ENCODE data around the gene ZNF451. TPM values are rescaled to one million over a fixed set of nuclear protein-coding genes. Genes with fewer than 3 reads are reported as not detected.

ZNF451 gene
- total RNA-seq, 1 donor = 65.1 TPM

DNA sequence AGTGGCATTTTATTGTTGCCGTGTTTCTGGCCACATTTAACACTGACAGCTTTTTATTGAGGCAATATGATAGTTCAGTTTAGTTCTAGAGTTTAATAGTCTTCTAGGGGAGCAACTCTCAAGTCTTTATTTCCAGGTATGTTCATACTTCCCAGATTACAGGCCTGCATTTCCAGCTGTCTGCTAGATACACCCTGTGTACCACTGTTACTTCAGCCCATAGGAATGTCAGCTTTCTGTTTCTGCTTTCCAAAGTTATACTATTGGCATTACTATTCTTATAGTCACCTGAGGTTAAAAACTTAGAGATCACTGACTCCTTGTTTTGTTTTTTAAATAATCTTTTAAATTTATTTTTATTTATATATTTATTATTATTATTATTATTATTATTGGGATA, 7.6 kb downstream of the ZNF451 start:
- Histone ChIP-seq H3K9me3 (ENCODE audit: low read depth, low read length) (no peaks in the 10 kb centered on the region), H3K36me3 (ENCODE audit: insufficient read depth, low read length) (peaks cover 50% of the 10 kb centered on the region), H3K27me3 (ENCODE audit: insufficient read depth, low read length) (no peaks in the 10 kb centered on the region), H2AFZ (ENCODE audit: low read length) (no peak overlapping the region), H3K4me3 (ENCODE audit: insufficient read depth, low read length) (no peak overlapping the region), H3K79me2 (ENCODE audit: insufficient read depth, low read length) (peaks cover 96% of the 10 kb centered on the region), H3K4me1 (ENCODE audit: insufficient read depth, low read length) (peaks cover 5% of the 10 kb centered on the region), H3K27ac (ENCODE audit: low read depth, low read length) (peak overlapping the region; percentile 24), H4K20me1 (ENCODE audit: insufficient read depth, low read length) (peaks cover 36% of the 10 kb centered on the region), H3K4me2 (ENCODE audit: insufficient read depth, low read length) (no peak overlapping the region)
- TF ChIP-seq, protein P1, sequence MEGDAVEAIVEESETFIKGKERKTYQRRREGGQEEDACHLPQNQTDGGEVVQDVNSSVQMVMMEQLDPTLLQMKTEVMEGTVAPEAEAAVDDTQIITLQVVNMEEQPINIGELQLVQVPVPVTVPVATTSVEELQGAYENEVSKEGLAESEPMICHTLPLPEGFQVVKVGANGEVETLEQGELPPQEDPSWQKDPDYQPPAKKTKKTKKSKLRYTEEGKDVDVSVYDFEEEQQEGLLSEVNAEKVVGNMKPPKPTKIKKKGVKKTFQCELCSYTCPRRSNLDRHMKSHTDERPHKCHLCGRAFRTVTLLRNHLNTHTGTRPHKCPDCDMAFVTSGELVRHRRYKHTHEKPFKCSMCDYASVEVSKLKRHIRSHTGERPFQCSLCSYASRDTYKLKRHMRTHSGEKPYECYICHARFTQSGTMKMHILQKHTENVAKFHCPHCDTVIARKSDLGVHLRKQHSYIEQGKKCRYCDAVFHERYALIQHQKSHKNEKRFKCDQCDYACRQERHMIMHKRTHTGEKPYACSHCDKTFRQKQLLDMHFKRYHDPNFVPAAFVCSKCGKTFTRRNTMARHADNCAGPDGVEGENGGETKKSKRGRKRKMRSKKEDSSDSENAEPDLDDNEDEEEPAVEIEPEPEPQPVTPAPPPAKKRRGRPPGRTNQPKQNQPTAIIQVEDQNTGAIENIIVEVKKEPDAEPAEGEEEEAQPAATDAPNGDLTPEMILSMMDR (IDR thresholded peaks at IDR 0.05; ENCODE audit: extremely low read depth, low read depth, low read length) = no peak
- DNase-seq (ENCODE audit: insufficient read length, low spot score, missing footprints) = no peak

DNA sequence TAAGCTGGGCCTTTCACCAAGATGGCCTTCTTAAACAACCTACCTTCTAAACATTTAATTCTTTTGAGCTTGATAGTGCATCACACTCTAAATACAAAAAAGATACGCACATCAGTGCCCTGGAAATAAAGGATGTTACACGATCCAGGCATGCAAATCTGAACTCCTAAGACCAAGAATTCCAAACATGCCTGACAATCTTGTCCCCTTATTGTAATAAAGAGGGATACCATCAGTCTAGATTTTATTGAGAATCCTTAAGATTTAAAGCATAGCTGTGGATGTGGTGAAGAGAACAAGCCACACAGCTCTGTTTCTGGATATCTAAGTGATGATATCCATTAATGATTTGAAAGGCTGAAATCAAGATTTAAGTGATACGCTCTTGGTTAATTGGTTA, 13.0 kb downstream of the ZNF451 start:
- H4K20me1 ChIP-seq (ENCODE audit: insufficient read depth, low read length) = peaks cover 16% of the 10 kb centered on the region
- no peak overlapping the region for H3K27ac ChIP-seq (ENCODE audit: low read depth, low read length)
- peaks cover 91% of the 10 kb centered on the region for H3K79me2 ChIP-seq (ENCODE audit: insufficient read depth, low read length)
- H2AFZ ChIP-seq (ENCODE audit: low read length) = no peak overlapping the region
- H3K4me3 ChIP-seq (ENCODE audit: insufficient read depth, low read length) = no peak overlapping the region
- H3K27me3 ChIP-seq (ENCODE audit: insufficient read depth, low read length) = no peaks in the 10 kb centered on the region
- peaks cover 67% of the 10 kb centered on the region for H3K36me3 ChIP-seq (ENCODE audit: insufficient read depth, low read length)
- DNase-seq (ENCODE audit: insufficient read length, low spot score, missing footprints) = no peak
- no peaks in the 10 kb centered on the region for H3K9me3 ChIP-seq (ENCODE audit: low read depth, low read length)
- no peak overlapping the region for H3K4me2 ChIP-seq (ENCODE audit: insufficient read depth, low read length)
- TF ChIP-seq, protein P1 (IDR thresholded peaks at IDR 0.05; ENCODE audit: extremely low read depth, low read depth, low read length) = no peak
- no peaks in the 10 kb centered on the region for H3K4me1 ChIP-seq (ENCODE audit: insufficient read depth, low read length)

DNA sequence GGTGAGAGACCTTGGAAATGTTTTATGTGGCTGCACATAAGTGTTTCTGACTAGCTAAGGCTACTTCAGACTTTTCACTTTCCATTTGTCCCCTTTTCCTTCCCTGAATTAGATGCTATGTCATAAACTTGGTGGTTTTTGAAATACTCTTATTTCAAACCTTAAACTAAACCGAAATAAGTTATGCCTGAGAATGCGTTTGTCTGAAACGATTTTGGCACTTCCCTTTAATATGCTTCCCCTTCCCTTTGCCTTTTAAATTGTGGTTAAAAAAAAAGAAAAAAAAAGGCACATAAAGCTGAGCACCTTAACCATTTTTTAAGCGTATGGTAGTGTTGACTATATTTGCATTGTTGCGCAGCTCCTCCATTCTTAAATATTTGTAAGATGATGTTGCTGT, 14.3 kb downstream of the ZNF451 start:
- DNase-seq (ENCODE audit: insufficient read length, low spot score, missing footprints) = no peak
- TF ChIP-seq, protein P1 (IDR thresholded peaks at IDR 0.05; ENCODE audit: extremely low read depth, low read depth, low read length) = no peak
- no peak overlapping the region for H2AFZ ChIP-seq (ENCODE audit: low read length)
- no peaks in the 10 kb centered on the region for H3K27me3 ChIP-seq (ENCODE audit: insufficient read depth, low read length)
- H3K4me3 ChIP-seq (ENCODE audit: insufficient read depth, low read length) = no peak overlapping the region
- peaks cover 13% of the 10 kb centered on the region for H4K20me1 ChIP-seq (ENCODE audit: insufficient read depth, low read length)
- no peak overlapping the region for H3K27ac ChIP-seq (ENCODE audit: low read depth, low read length)
- H3K4me1 ChIP-seq (ENCODE audit: insufficient read depth, low read length) = no peaks in the 10 kb centered on the region
- H3K9me3 ChIP-seq (ENCODE audit: low read depth, low read length) = no peaks in the 10 kb centered on the region
- peaks cover 63% of the 10 kb centered on the region for H3K36me3 ChIP-seq (ENCODE audit: insufficient read depth, low read length)
- H3K79me2 ChIP-seq (ENCODE audit: insufficient read depth, low read length) = peaks cover 91% of the 10 kb centered on the region
- H3K4me2 ChIP-seq (ENCODE audit: insufficient read depth, low read length) = no peak overlapping the region

DNA sequence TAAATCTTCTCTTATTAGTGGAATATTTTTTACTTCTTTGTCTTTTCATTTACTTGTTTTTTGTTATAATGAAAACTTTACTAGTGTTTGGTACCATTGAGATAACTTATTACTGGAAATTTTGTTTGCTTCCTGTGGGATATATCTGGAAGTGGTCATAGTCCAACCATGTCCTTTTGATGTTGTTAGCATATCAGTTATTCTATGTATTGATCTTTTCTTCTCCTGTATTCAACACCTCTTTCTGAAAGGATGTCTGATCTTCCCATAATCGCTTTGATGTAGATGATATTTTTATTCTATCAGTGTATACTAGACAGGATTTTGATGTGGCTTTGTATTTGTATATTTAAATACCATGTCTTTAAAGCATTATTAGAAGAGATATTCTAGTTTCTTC, 17.0 kb downstream of the ZNF451 start:
- TF ChIP-seq, protein P1 (IDR thresholded peaks at IDR 0.05; ENCODE audit: extremely low read depth, low read depth, low read length) = no peak
- Histone ChIP-seq H3K27ac (ENCODE audit: low read depth, low read length) (no peak overlapping the region), H3K27me3 (ENCODE audit: insufficient read depth, low read length) (no peaks in the 10 kb centered on the region), H3K4me3 (ENCODE audit: insufficient read depth, low read length) (no peak overlapping the region), H3K36me3 (ENCODE audit: insufficient read depth, low read length) (peaks cover 36% of the 10 kb centered on the region), H4K20me1 (ENCODE audit: insufficient read depth, low read length) (peaks cover 9% of the 10 kb centered on the region), H3K4me1 (ENCODE audit: insufficient read depth, low read length) (no peaks in the 10 kb centered on the region), H3K9me3 (ENCODE audit: low read depth, low read length) (no peaks in the 10 kb centered on the region), H3K79me2 (ENCODE audit: insufficient read depth, low read length) (peaks cover 90% of the 10 kb centered on the region), H2AFZ (ENCODE audit: low read length) (no peak overlapping the region), H3K4me2 (ENCODE audit: insufficient read depth, low read length) (no peak overlapping the region)
- no peak for DNase-seq (ENCODE audit: insufficient read length, low spot score, missing footprints)
